PC-9 (cell line): Measurements from ENCODE around the gene CELF2. TPM values are rescaled to one million over a fixed set of nuclear protein-coding genes. Genes with fewer than 3 reads are reported as not detected.

ENCODE experiments used
- BruUV-seq: library from RNA; stranded (reverse); fragments of 400-500 nt; replicated peaks from 2 replicates; lab custom pipeline; 2021; lab: Mats Ljungman, UMichigan
- CTCF ChIA-PET: fragments of 300-600 bp; sonication (Branson Sonifier 250); formaldehyde crosslinking; loops from one replicate; lab custom pipeline; 2022; ENCODE audit warnings: antibody characterized with exemption; lab: Charles Lee
- POLR2A ChIA-PET: fragments of 300-600 bp; sonication (Branson Sonifier 250); formaldehyde crosslinking; loops from one replicate; lab custom pipeline; 2022; ENCODE audit warnings: antibody characterized with exemption; ENCODE audit not compliant: unreplicated experiment; lab: Charles Lee
- DNase-seq, 2 experiments: peaks; one replicate each; pipeline versions ENCODE4 v3.0.0 to v3.0.0-alpha.2; 2015 to 2022; ENCODE audit warnings: mixed read lengths in 1 of 2
- H2AFZ ChIP-seq: fragments of 200-600 bp; sonication (generic); 2 replicates; pipeline ENCODE4 v1.8.1; 2017; ENCODE audit warnings: antibody characterized with exemption
- H3F3A ChIP-seq: fragments of 200-600 bp; sonication (generic); 2 replicates; pipeline ENCODE4 v1.8.1; 2017; ENCODE audit warnings: antibody characterized with exemption, mild to moderate bottlenecking, low read depth; ENCODE audit not compliant: insufficient read depth
- H3K27ac ChIP-seq: fragments of 200-600 bp; sonication (generic); 2 replicates; pipeline ENCODE4 v1.6.1; 2016; ENCODE audit warnings: mixed run types
- H3K27me3 ChIP-seq: fragments of 200-600 bp; sonication (generic); 2 replicates; pipeline ENCODE4 v1.6.1; 2016; ENCODE audit warnings: low read depth, mixed run types; ENCODE audit not compliant: insufficient read depth
- H3K36me3 ChIP-seq: fragments of 200-600 bp; sonication (generic); 2 replicates; pipeline ENCODE4 v1.6.1; 2016; ENCODE audit warnings: low read depth, mixed run types
- H3K4me1 ChIP-seq: fragments of 200-600 bp; sonication (generic); replicated peaks from 2 replicates; pipeline ENCODE4 v1.6.1; 2016; ENCODE audit warnings: mixed run types; ENCODE audit not compliant: insufficient read depth
- H3K4me2 ChIP-seq: fragments of 200-600 bp; sonication (generic); 2 replicates; pipeline ENCODE4 v1.6.1; 2017; ENCODE audit warnings: mixed run types
- H3K4me3 ChIP-seq: fragments of 200-600 bp; sonication (generic); 2 replicates; pipeline ENCODE4 v1.6.1; 2016; ENCODE audit warnings: mixed run types
- H3K79me2 ChIP-seq: fragments of 200-600 bp; sonication (generic); 2 replicates; pipeline ENCODE4 v1.6.1; 2017; ENCODE audit warnings: low read depth, mixed run types
- H3K9me2 ChIP-seq: fragments of 200-600 bp; sonication (generic); 2 replicates; pipeline ENCODE4 v1.8.1; 2017; ENCODE audit warnings: mild to moderate bottlenecking; ENCODE audit not compliant: insufficient read depth
- H3K9me3 ChIP-seq: fragments of 200-600 bp; sonication (generic); 2 replicates; pipeline ENCODE4 v1.8.1; 2016; ENCODE audit warnings: low read depth; ENCODE audit not compliant: insufficient read depth
- H4K20me1 ChIP-seq: fragments of 200-600 bp; sonication (generic); 2 replicates; pipeline ENCODE4 v1.8.1; 2017; ENCODE audit not compliant: insufficient read depth
- EZH2 ChIP-seq: fragments of 200-600 bp; sonication (generic); IDR thresholded peaks from 2 replicates; pipeline ENCODE4 v1.8.0; 2017; ENCODE audit warnings: antibody characterized with exemption, low read depth
- intact Hi-C: fragments of 100-400 bp; cut with micrococcal nuclease; formaldehyde crosslinking; loops from one replicate; pipeline ENCODE4 v1.10.0; 2022; ENCODE audit not compliant: unreplicated experiment
- total RNA-seq: library from RNA; stranded (reverse); gene quantifications from 2 replicates; pipeline ENCODE4 v1.2.3, GENCODE V29; 2021
- TF ChIP-seq, protein P1 (sequence below): fragments of 200-600 bp; sonication (generic); conservative IDR thresholded peaks from 2 replicates; pipeline ENCODE4 v1.6.1; 2017; ENCODE audit warnings: mixed run types, antibody characterized with exemption, mild to moderate bottlenecking, moderate library complexity

CELF2 gene
- total RNA-seq, 1 experiment from 2014 or later, result not detected

- no peaks in the 10 kb centered on the region for H3K4me1 ChIP-seq
- H3K27me3 ChIP-seq, result peaks cover 74% of the 10 kb centered on the region
- H3K79me2 ChIP-seq, result no peaks in the 10 kb centered on the region
- H2AFZ ChIP-seq, result no peak overlapping the region
- H3K4me2 ChIP-seq, result no peak overlapping the region
- H3F3A ChIP-seq, result no peaks in the 10 kb centered on the region
- DNase-seq, result no peak
- H3K9me2 ChIP-seq, result no peaks in the 10 kb centered on the region
- H3K27ac ChIP-seq, result no peak overlapping the region
- intact Hi-C loops, result no loop called here
- CTCF ChIA-PET, result no interaction called here
- H3K9me3 ChIP-seq, result no peaks in the 10 kb centered on the region
- H3K4me3 ChIP-seq, result no peak overlapping the region
- no peaks in the 10 kb centered on the region for H3K36me3 ChIP-seq
- TF ChIP-seq EZH2, result no peak
- TF ChIP-seq, protein P1, sequence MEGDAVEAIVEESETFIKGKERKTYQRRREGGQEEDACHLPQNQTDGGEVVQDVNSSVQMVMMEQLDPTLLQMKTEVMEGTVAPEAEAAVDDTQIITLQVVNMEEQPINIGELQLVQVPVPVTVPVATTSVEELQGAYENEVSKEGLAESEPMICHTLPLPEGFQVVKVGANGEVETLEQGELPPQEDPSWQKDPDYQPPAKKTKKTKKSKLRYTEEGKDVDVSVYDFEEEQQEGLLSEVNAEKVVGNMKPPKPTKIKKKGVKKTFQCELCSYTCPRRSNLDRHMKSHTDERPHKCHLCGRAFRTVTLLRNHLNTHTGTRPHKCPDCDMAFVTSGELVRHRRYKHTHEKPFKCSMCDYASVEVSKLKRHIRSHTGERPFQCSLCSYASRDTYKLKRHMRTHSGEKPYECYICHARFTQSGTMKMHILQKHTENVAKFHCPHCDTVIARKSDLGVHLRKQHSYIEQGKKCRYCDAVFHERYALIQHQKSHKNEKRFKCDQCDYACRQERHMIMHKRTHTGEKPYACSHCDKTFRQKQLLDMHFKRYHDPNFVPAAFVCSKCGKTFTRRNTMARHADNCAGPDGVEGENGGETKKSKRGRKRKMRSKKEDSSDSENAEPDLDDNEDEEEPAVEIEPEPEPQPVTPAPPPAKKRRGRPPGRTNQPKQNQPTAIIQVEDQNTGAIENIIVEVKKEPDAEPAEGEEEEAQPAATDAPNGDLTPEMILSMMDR, result no peak
- BruUV-seq, result no TSS peak
- H4K20me1 ChIP-seq, result no peaks in the 10 kb centered on the region
- POLR2A ChIA-PET, result no interaction called here
These were observed 158.2 kb downstream of the CELF2 start for GRCh38 chr10:11175823-11176243.

DNA sequence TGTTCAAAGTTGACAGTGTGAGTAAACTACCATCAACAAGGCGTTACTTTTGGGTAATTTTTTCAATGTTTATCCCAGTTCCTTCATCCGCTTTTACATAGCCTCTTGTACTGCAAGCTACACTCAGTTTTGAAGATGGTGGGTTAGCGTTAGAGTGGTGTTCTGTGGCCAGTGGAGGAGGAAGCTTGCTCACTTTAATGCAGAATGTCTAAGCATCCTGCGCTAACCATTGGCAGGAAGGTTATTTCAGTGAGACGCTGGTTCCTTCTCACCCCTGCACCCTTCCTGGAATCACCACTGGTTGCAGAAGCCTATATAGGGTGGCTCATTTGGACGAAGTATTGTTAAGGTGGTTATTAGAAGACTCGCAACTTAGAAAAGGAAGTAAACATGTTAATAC, 159.1 kb downstream of the CELF2 start:
- intact Hi-C loops, result no loop called here
- H3F3A ChIP-seq, result no peaks in the 10 kb centered on the region
- H3K9me2 ChIP-seq, result no peaks in the 10 kb centered on the region
- no peaks in the 10 kb centered on the region for H3K36me3 ChIP-seq
- POLR2A ChIA-PET, result no interaction called here
- H3K4me3 ChIP-seq, result no peak overlapping the region
- CTCF ChIA-PET, result no interaction called here
- no peak overlapping the region for H3K27ac ChIP-seq
- DNase-seq, result no peak
- H3K4me1 ChIP-seq, result no peaks in the 10 kb centered on the region
- peaks cover 74% of the 10 kb centered on the region for H3K27me3 ChIP-seq
- no peak overlapping the region for H3K4me2 ChIP-seq
- no TSS peak for BruUV-seq
- no peaks in the 10 kb centered on the region for H3K9me3 ChIP-seq
- no peaks in the 10 kb centered on the region for H3K79me2 ChIP-seq
- no peaks in the 10 kb centered on the region for H4K20me1 ChIP-seq
- no peak for TF ChIP-seq EZH2
- TF ChIP-seq, protein P1, result no peak
- no peak overlapping the region for H2AFZ ChIP-seq

DNA sequence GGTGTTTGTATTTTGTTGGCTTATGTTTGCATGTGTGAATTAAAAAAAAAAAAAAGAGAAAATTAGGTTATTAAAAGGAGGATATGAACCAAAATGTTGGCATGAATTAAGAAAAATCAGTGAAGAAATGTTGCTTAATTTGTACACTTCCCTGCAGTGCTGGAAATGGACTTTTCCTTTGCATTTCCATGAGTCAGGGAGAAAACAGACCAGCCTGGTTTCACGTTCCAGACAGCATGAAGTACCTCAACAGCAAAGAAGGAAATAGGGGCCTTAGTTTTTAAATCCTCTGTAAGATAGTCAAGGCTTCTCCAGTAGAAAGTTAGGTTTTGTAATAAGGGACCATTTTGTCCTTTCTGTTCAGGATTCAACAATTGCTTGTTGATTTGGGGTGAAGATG, 159.7 kb downstream of the CELF2 start:
- Histone ChIP-seq H3K27ac (no peak overlapping the region), H4K20me1 (no peaks in the 10 kb centered on the region), H3K9me3 (no peaks in the 10 kb centered on the region), H3K36me3 (no peaks in the 10 kb centered on the region), H2AFZ (no peak overlapping the region), H3K9me2 (no peaks in the 10 kb centered on the region), H3K4me1 (no peaks in the 10 kb centered on the region), H3F3A (no peaks in the 10 kb centered on the region), H3K4me3 (no peak overlapping the region), H3K4me2 (no peak overlapping the region), H3K79me2 (no peaks in the 10 kb centered on the region), H3K27me3 (peaks cover 74% of the 10 kb centered on the region)
- no peak for DNase-seq
- BruUV-seq, result no TSS peak
- ChIA-PET POLR2A (no interaction called here), CTCF (no interaction called here)
- intact Hi-C loops, result no loop called here
- TF ChIP-seq, protein P1, result no peak
- no peak for TF ChIP-seq EZH2
